Measurements from ENCODE around the gene SLBP.

Gene SLBP

GRCh38 chr4:1661695-1662094 lies 50.4 kb downstream of the SLBP start:
- no peak for DNase-seq (ENCODE audit: low read depth)
- no peak overlapping the region for H3K4me3 ChIP-seq (ENCODE audit: low read depth, low read length)

- no peak overlapping the region for H3K4me3 ChIP-seq (ENCODE audit: low read depth, low read length)
- no peak for DNase-seq (ENCODE audit: low read depth)
Measured at GRCh38 chr4:1660948-1661677, 51.0 kb downstream of the SLBP start.

DNA sequence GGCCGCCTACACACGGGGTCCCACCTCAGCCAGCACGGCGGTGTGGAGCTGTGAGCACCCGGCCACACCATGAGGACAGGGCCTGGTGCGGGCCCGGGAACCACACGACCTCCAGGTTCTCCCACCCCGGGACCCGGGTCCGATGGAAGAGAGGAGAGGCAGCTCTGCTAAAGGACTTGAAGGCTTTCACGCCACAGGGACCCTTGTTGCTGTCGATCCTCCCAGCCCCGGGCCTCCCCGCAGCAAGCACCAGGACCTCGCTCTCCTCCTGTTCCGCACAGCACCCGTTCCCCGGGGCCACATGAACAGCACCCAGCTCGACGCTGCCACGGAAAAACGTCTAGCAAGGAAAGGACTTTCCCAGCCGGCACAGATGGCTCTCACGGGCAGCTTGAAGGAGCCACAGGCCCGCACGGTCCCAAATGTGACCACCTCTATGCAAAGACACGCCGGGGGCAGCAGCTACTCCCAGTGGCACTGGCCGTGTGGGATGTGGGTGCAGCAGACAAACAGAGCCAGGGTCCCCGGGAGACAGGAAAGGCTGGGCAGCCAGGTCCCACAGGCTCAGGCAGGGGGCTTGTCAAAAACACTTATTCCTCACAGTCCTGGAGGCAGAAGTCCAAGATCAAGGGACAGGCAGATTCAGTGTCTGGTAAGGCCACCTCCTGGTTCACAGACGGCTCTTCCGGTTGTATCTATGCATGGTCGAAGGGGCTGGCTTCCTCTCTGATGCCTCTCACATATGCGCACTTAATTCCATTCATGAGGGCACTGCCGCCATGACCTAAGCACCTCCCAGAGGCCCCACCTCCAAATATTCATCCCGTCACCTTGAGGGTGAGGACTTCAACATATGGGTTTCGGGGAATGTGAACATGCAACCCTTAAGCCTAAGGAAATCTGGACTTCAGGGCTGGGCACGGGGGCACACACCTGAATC lies 52.7 kb downstream of the SLBP start:
- DNase-seq (ENCODE audit: low read depth) = no peak
- no peak overlapping the region for H3K4me3 ChIP-seq (ENCODE audit: low read depth, low read length)

GRCh38 chr4:1658581-1658980 lies 53.5 kb downstream of the SLBP start:
- no peak for DNase-seq (ENCODE audit: low read depth)
- no peak overlapping the region for H3K4me3 ChIP-seq (ENCODE audit: low read depth, low read length)

DNA sequence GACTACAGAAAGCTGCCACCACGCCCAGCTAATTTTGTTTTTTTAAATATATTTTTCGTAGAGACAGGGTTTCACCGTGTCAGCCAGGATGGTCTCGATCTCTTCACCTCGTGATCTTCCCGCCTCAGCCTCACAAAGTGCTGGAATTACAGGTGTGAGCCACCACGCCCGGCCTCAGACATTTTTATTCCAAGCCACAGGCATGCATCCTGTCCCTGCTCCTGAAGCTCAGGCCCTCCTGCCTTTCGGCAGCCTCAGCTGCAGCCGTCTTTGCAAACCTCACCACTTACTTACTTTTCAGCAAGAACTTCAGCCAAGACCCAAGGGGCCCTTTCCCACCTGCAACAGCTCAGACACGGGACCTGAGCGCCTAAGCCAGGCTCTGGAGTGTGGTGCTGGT lies 54.0 kb downstream of the SLBP start:
- DNase-seq (ENCODE audit: low read depth) = no peak
- no peak overlapping the region for H3K4me3 ChIP-seq (ENCODE audit: low read depth, low read length)

GRCh38 chr4:1656986-1657385 lies 55.1 kb downstream of the SLBP start:
- no peak overlapping the region for H3K4me3 ChIP-seq (ENCODE audit: low read depth, low read length)
- DNase-seq (ENCODE audit: low read depth) = no peak

DNA sequence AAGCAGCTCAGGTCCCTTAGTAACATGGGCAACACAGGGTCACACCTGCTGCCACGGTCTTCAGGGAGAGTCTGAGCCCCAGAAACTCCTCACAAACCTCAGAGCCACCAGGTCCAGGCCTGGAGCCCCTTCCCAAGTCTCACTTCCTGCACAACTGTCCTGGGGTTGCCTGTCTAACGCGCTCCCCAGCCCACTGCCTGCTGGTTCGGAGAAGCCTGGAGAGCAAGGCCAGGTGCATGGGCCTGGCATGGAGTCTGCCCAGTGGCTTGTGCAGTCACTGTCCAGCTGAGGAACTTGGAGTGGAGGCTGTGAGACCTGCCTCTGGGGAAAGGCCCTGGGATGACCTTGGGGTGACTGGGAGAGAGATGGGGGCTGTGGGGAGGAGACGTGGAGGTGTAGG lies 56.0 kb downstream of the SLBP start:
- DNase-seq (ENCODE audit: low read depth) = no peak
- no peak overlapping the region for H3K4me3 ChIP-seq (ENCODE audit: low read depth, low read length)

DNA sequence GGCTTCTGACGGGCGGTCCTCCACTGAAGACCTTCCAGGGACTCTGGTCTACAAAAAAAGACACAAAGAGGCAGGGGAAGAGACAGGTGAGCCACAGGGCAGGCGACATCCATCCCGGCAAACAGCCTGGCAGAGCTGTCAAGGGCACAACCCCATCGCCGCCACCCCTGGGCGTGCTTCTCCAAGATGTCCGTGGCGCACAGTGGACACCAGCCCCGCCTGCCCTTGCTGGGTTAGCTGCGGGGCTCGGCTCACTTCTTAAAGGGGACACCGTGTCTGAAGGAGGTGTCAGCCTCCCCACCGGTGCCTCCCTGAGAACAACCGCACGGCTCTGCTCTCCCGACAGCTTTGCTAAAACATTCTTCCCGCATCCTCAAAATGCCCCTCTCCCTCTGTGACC lies 56.4 kb downstream of the SLBP start:
- no peak for DNase-seq (ENCODE audit: low read depth)
- no peak overlapping the region for H3K4me3 ChIP-seq (ENCODE audit: low read depth, low read length)

DNA sequence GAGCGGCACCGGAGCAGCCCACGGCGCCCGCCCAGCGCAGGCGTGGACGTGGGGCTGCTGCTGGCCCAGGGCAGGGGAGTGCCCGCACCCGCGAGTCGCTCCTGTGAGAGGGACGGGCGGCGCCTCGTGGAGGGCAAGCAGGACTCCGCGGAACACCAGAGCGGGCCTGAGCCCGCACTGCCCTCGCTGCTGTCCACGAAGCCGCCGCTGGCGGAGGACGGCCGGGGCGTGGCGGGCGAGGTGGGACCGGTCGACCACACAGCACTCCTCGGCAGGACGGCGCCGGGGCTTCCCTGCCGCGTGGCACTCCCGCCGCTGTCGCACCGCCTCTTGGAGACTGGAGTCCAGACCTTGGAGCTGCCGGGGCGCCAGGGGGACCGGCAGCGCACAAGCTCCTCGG lies 57.0 kb downstream of the SLBP start:
- DNase-seq (ENCODE audit: low read depth) = no peak
- H3K4me3 ChIP-seq (ENCODE audit: low read depth, low read length) = no peak overlapping the region

GRCh38 chr4:1654216-1654955 lies 57.7 kb downstream of the SLBP start:
- no peak for DNase-seq (ENCODE audit: low read depth)
- H3K4me3 ChIP-seq (ENCODE audit: low read depth, low read length) = no peak overlapping the region

GRCh38 chr4:1653776-1654175 lies 58.3 kb downstream of the SLBP start:
- DNase-seq (ENCODE audit: low read depth) = no peak
- no peak overlapping the region for H3K4me3 ChIP-seq (ENCODE audit: low read depth, low read length)

DNA sequence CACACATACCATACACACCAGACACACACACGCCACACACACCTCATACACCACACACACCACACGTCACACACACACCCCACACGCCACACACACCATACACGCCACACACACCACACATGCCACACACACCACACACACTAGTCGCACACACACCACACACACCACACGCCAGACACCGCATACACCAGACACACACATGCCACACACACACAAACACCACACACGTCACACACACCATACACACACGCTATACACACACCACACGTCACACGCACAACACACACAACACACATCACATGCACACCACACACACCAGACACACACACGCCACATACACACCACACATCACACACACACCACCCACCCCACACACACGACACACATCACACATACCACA lies 60.0 kb downstream of the SLBP start:
- DNase-seq (ENCODE audit: low read depth) = no peak
- no peak overlapping the region for H3K4me3 ChIP-seq (ENCODE audit: low read depth, low read length)

DNA sequence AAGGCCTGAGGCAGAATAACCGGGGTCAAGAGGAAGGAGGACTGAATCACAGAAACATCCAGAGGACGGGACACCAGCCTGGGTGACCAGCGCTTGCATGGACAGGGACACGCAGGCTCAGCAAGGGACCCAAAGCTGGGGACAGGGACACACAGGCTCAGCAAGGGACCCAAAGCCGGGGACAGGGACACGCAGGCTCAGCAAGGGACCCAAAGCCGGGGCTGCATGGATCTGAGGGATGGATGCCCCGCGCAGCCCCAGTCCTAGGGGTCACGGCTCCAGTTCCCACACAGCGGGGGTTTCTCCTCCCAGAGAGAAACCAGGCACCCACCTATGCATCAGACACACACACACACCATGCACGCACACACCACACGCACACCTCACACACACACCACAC lies 60.5 kb downstream of the SLBP start:
- H3K4me3 ChIP-seq (ENCODE audit: low read depth, low read length) = no peak overlapping the region

DNA sequence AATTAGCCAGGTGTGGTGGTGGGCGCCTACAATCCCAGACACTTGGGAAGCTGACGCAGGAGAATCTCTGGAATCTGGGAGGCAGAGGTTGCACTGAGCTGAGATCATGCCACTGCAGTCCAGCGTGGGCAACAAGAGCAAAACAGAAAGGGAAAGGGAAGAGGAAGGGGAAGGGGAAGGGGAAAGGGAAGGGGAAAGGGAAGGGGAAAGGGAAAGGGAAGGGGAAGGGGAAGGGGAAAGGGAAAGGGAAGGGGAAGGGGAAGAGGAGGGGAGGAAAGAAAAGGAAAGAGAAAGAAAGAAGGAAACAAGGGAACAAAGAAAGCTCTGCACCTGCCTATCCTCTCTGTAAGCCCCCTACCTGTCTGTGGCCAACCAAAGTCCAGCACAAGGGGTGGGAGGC lies 63.2 kb downstream of the SLBP start:
- no peak overlapping the region for H3K4me3 ChIP-seq (ENCODE audit: low read depth, low read length)
- DNase-seq (ENCODE audit: low read depth) = no peak

More for the DNA sequence above, 60.5 kb downstream of the SLBP start:
- DNase-seq (ENCODE audit: low read depth) = no peak

DNA sequence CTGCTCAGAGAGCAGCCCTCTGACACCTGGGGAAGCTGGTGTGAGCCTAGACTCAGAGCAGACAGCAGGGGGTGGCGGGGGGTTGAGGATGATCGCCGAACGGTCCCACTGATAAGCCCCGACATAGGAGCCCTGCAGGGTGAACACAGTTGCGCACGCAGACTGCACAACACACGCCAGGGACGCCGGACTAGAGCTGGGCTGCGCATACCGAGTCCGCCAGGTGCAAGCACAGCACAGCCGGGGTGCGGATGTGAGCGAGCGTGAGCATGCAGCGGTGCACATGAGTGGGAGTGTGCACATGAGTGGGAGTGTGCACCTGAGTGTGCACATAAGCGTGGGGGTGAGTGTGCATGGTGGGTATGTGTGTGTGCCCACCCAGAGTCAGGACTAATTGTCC lies 64.7 kb downstream of the SLBP start:
- no peak overlapping the region for H3K4me3 ChIP-seq (ENCODE audit: low read depth, low read length)
- DNase-seq (ENCODE audit: low read depth) = no peak

DNA sequence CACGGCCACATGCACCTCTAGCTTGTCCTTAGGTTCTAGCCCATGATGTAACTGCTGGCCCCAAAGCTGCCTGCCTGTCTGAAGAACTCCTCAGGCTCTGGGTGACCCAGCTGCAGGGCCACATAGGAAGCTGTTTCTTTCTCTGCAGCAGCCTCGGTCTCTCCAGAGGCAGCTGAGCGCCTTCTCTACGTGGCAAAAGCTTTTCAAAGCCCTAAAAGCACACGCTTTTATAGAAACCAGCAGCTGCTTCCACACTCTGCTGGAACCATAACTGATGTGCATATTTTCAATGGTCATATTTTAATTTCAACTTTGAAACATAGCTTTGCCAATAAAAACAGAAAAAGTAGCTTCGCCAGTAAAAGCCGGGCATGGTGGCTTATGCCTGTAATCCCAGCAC lies 65.4 kb downstream of the SLBP start:
- H3K4me3 ChIP-seq (ENCODE audit: low read depth, low read length) = no peak overlapping the region
- no peak for DNase-seq (ENCODE audit: low read depth)

DNA sequence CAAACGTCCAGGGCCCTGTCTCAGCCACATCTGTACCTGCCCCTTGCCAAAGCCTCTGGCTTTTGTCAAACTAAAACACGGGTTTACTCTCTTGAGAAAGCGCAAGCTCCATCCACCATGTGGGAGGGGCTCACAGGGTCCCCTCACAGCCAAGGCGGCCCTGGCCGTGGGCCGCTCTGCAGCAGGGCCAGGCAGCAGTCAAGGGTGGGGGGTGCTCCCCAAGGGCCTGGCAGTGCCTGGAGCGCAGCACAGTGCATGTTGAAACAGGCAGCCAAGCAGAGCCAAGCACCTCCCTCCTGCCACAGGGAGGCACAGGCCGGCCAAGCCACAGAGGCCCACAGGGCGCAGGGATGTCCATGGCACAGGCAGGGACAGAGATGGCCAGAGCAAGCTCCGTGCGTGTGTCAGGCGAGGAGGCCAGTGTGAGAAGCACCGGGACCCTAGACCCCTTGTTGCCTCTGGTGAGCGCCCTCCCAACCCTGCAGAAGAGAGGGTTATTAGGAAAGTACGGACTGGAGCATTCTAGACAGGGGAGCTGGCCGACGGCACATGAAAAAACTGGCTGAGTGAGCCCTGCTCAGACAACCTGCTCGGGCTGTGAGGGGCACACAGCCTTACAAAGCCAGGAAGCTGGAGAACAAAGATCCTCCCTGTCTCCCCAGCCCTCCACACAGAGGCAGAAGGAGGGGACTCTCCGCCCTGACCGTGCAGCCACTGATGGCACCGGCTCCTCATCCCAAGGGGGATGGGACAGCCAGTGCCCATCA lies 67.0 kb downstream of the SLBP start:
- DNase-seq (ENCODE audit: low read depth) = no peak
- no peak overlapping the region for H3K4me3 ChIP-seq (ENCODE audit: low read depth, low read length)

DNA sequence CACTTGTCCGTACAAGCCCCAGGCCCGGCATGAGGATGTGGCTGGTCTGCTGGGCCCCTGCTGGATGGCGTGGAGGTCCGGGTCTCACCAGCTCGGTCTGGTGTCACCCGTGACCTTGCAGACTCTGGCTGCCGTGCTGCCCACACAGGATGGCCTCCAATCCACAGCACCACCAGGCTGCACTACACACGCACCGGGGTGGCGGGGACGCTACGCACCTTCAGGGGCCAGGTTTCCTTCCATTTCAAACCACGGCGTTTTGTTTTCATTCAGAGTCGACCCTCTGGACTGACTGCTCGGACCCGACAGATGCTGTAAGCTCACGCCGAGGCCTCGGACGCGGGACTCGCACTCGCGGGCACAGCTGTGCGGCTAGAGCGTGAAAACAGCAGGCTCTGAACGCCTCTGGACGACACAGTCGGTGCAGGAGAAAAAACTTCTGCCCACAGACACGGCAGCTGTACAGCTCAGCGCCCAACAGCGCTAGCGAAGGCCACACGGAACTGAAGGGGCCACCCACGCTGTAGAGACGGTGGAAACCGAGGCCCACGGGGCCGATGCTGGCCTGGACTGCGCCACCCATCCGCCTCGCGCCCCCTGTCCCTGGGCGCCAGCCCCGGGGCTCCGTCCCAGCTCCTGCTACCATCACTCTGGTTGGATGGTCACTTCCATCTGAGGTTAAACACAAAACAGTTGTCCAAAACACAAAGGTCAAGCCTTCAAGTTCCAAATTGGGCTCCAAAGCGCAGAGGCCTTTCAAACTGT lies 68.0 kb downstream of the SLBP start:
- DNase-seq (ENCODE audit: low read depth) = no peak
- H3K4me3 ChIP-seq (ENCODE audit: low read depth, low read length) = no peak overlapping the region
